Stomach (tissue), 9 donors: Measurements from ENCODE around the gene AQP12B. TPM values are rescaled to one million over a fixed set of nuclear protein-coding genes. Genes with fewer than 3 reads are reported as not detected.
"Not testable (repeated sequence)": the region's sequence is repeated elsewhere in the genome, so short reads cannot be mapped to it uniquely, and the experiment has no call there.

Source experiments
- DNase-seq, 2 donors: peaks; one replicate each; pipeline versions ENCODE4 v3.0.0 to v3.0.0-alpha.2; 2013 to 2019
- H3K27ac ChIP-seq, 5 donors: fragments of 200-600 bp in 4 of 5; sonication (generic) in 4 of 5; one replicate each; pipeline ENCODE4 v1.5.1; 2013 to 2019; ENCODE audit warnings: mild to moderate bottlenecking in 1 of 5, moderate library complexity in 1 of 5
- H3K27me3 ChIP-seq, 3 donors: fragments of 200-600 bp; sonication (generic); one replicate each; pipeline ENCODE4 v1.5.1; 2017 to 2019; ENCODE audit warnings: mixed run types in 1 of 3
- H3K36me3 ChIP-seq, 4 donors: fragments of 200-600 bp; sonication (generic); 1 replicate in 3 of 4; 2 replicates in 1 of 4; pipeline ENCODE4 v1.5.1; 2016 to 2019
- H3K4me1 ChIP-seq, 4 donors: fragments of 200-600 bp; sonication (generic); one replicate each; pipeline ENCODE4 v1.5.1; 2016 to 2019
- H3K4me3 ChIP-seq, 4 donors: fragments of 200-600 bp; sonication (generic) in 3 of 4; one replicate each; pipeline ENCODE4 v1.5.1; 2016 to 2019; ENCODE audit warnings: mild to moderate bottlenecking in 1 of 4
- H3K9me3 ChIP-seq, 4 donors: fragments of 200-600 bp; sonication (generic); one replicate each; pipeline ENCODE4 v1.5.1; 2016 to 2019
- EP300 ChIP-seq: sonication (generic); formaldehyde crosslinking; IDR thresholded peaks from one replicate; pipeline ENCODE4 v1.6.1; 2017; ENCODE audit warnings: antibody characterized with exemption
- POLR2A ChIP-seq, 4 donors: fragments of 450-650 bp; IDR thresholded peaks; one replicate each; pipeline ENCODE4 v1.6.1; 2016; ENCODE audit warnings: antibody characterized with exemption in 4 of 4, control low read depth in 2 of 4, mild to moderate bottlenecking in 1 of 4, moderate library complexity in 1 of 4
- POLR2AphosphoS5 ChIP-seq, 3 donors: sonication (generic); formaldehyde crosslinking; IDR thresholded peaks; one replicate each; pipeline ENCODE4 v1.6.1; 2016; ENCODE audit warnings: antibody characterized with exemption in 3 of 3
- WGBS, 5 donors: extraction: QIAGEN DNeasy Blood & Tissue Kit in 3 of 5; methylation state at CpG; one replicate each; pipeline versions ENCODE4 v1.1.5 to v1.1.7; 2013 to 2018; 5-methylcytosine and 5-hydroxymethylcytosine counted together
- intact Hi-C: fragments of 100-400 bp; cut with DNase I; formaldehyde crosslinking; loops from one replicate; pipeline ENCODE4 v1.15.1; 2023; ENCODE audit warnings: low total_unique reads
- polyA plus RNA-seq, 3 donors: library from polyadenylated mRNA; stranded (reverse); fragments of 200-250 nt; gene quantifications; one replicate each; pipeline ENCODE4 v1.2.3, GENCODE V29; 2013
- total RNA-seq, 5 donors: library from RNA; depleted of rRNA; stranded (reverse); fragments of >200 nt; gene quantifications; one replicate each; pipeline versions ENCODE4 v1.1.0 to v1.2.3, GENCODE V29; 2014 to 2016
- TF ChIP-seq, protein P1 (sequence below), 7 experiments: fragments of 450-650 bp in 4 of 7; fragments of 200-600 bp in 3 of 7; sonication (generic) in 3 of 7; IDR thresholded peaks; one replicate each; pipeline ENCODE4 v1.5.1; 2016 to 2019; ENCODE audit warnings: antibody characterized with exemption in 7 of 7, control low read depth in 2 of 7, mild to moderate bottlenecking in 1 of 7
- donor health status: healthy with polysubstance abuse.
- donor health status: Bipolar disorder and iron deficiency.
- donor health status: healthy.

AQP12B gene
- total and polyA plus RNA-seq, 8 donors, result 0.46 to 0.89 TPM; not detected in 6

DNA sequence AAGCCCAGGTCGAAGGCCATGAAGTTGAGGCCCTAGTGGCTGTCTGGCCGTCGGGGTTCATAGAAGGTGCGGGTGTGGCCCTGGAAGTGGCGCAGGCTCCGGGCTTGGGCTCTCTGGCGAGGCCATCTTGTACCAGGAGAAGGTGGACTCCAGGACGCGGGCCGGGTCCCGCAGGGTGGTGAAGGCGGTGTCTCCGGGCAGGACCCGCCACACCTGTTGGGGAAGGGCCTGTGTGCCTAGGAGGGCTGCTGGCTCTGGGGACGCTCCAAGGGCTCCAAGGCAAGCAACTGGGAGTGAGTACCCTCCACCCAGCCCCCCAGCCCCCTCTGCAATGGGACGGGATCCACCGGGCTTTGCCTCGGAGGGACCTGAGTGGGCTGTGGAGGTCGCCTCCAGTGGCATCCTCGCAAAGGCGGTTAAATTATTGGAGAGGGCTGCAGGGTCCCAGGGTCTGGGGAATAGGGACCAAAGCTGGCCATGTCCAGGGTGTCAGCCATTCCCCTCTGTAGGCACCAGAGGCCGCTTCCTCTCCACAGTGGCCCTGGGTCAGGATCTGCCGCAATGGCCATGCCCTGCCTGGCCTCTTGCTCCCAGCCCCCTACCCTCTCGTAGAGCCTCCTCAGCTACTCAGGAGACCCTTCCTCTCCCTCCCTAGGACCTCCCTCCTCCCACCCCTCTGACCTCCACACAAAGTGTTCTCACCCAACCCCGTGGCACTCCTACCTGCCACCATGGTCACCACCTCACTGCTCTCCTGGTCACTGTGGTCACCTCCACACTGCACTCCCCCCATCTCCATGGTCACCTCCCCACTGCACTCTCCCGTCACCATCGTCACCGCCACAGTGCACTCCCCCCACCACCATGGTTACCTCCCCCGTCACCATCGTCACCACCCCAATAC lies 19.3 kb upstream of the AQP12B start:
- no peaks in the 10 kb centered on the region for H3K4me1 ChIP-seq
- peaks cover 0 to 57% (median 0%) of the 10 kb centered on the region in 3 donors for H3K27me3 ChIP-seq
- 81 to 91% (median 87%) methylated on average over 17 to 30 of the region's 30 CpGs for WGBS, 5 donors
- DNase-seq, result no peak
- H3K27ac ChIP-seq, result no peak overlapping the region
- H3K4me3 ChIP-seq, result no peak overlapping the region
- TF ChIP-seq, protein P1, sequence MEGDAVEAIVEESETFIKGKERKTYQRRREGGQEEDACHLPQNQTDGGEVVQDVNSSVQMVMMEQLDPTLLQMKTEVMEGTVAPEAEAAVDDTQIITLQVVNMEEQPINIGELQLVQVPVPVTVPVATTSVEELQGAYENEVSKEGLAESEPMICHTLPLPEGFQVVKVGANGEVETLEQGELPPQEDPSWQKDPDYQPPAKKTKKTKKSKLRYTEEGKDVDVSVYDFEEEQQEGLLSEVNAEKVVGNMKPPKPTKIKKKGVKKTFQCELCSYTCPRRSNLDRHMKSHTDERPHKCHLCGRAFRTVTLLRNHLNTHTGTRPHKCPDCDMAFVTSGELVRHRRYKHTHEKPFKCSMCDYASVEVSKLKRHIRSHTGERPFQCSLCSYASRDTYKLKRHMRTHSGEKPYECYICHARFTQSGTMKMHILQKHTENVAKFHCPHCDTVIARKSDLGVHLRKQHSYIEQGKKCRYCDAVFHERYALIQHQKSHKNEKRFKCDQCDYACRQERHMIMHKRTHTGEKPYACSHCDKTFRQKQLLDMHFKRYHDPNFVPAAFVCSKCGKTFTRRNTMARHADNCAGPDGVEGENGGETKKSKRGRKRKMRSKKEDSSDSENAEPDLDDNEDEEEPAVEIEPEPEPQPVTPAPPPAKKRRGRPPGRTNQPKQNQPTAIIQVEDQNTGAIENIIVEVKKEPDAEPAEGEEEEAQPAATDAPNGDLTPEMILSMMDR (IDR thresholded peaks at IDR 0.05), result no peak
- TF ChIP-seq POLR2AphosphoS5 (IDR thresholded peaks at IDR 0.05), result no peak
- no peak for TF ChIP-seq EP300
- TF ChIP-seq POLR2A (IDR thresholded peaks at IDR 0.05), result no peak
- no peaks in the 10 kb centered on the region for H3K9me3 ChIP-seq
- H3K36me3 ChIP-seq, result no peaks in the 10 kb centered on the region
- intact Hi-C loops, result loop anchor here (10.0 kb wide), 1 partner anchor 197 kb away; no protein-coding TSS in a partner anchor

- Histone ChIP-seq H3K4me3 (no peak overlapping the region), H3K36me3 (no peaks in the 10 kb centered on the region), H3K4me1 (no peaks in the 10 kb centered on the region), H3K27ac (no peak overlapping the region), H3K9me3 (no peaks in the 10 kb centered on the region), H3K27me3 (peaks cover 0 to 57% (median 0%) of the 10 kb centered on the region in 3 donors)
- 78 to 89% (median 84%) methylated on average over 5 to 67 of the region's 67 CpGs for WGBS, 5 donors
- intact Hi-C loops, result loop anchor here (10.0 kb wide), 1 partner anchor 196 kb away; no protein-coding TSS in a partner anchor
- TF ChIP-seq POLR2A (IDR thresholded peaks at IDR 0.05) (no peak), POLR2AphosphoS5 (IDR thresholded peaks at IDR 0.05) (no peak), EP300 (no peak)
- TF ChIP-seq, protein P1 (IDR thresholded peaks at IDR 0.05), result no peak
- no peak for DNase-seq
Measured at GRCh38 chr2:240701091-240701735, 18.5 kb upstream of the AQP12B start.

DNA sequence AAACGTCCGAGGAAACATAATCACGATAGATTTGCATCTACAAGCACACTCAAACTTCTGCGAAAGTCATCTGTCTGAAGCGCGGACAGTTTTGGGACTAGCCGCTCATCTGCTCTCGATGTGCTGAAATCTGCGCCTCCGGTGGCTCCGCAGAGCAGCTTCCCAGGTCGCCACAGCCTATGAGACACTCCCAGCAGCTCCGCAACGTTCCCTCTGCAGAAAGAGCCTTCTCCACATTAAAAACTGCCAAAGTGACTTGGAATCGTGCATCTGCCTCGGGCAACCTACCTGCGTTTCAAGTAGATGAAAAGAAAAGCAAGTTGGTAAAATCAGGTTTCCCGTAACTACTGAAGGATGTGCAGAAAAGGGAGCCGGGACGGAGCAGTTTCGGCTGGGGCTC lies 17.9 kb upstream of the AQP12B start:
- intact Hi-C loops, result loop anchor here (10.0 kb wide), 1 partner anchor 196 kb away; no protein-coding TSS in a partner anchor
- peaks cover 0 to 56% (median 0%) of the 10 kb centered on the region in 3 donors for H3K27me3 ChIP-seq
- not testable (repeated sequence) for H3K9me3 ChIP-seq

GRCh38 chr2:240699835-240700234 lies 17.1 kb upstream of the AQP12B start:
- not testable (repeated sequence) for DNase-seq, H3K4me1 ChIP-seq, H3K4me3 ChIP-seq, H3K9me3 ChIP-seq, H3K36me3 ChIP-seq, H3K27ac ChIP-seq
- intact Hi-C loops, result loop anchor here (10.0 kb wide), 1 partner anchor 195 kb away; no protein-coding TSS in a partner anchor
- peaks cover 0 to 51% (median 0%) of the 10 kb centered on the region in 3 donors for H3K27me3 ChIP-seq
- WGBS, 5 donors, result 40 to 53% (median 46%) methylated on average over 6 to 8 of the region's 8 CpGs; no CpG with 5 or more reads in 1 of the 5 donors

More for the DNA sequence above, 17.9 kb upstream of the AQP12B start:
- WGBS, 5 donors, result 74 to 82% (median 79%) methylated on average over 13 to 20 of the region's 21 CpGs
- H3K4me3 ChIP-seq, H3K4me1 ChIP-seq, H3K36me3 ChIP-seq, H3K27ac ChIP-seq, DNase-seq: not testable (repeated sequence)

DNA sequence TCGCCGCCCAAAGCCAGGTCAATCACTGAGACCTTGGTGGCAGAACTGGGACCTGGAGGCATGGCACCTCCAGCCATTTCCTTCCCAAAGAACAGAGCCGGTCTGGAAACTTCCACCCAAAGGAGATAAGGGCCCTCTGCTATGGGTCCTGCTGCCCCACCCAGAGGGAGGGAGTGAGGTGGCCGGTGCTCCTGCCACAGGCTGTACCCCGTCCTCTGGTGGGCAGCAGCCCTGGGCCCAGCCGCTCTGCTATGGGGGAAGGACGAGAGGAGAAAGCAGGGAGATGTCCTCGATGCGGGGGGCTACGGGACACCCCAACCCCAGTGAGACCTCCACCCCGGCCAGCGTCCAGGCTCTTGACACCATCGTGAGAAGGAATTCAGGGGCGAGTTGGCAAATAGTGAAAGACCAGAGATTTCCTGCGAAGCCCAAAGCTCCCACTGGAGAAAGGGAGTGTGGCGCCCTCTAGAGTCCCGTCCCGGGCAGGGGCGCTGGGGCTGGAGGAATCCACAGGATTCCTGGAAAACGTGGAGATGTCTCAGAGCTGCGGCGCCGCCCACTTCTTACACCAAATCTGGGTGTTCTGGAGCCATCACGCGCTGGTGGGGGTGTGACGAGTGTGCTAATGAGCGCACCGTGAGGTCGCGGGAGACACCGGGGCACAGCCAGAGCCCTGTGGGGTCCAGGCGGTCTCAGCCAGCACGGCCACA lies 16.3 kb upstream of the AQP12B start:
- intact Hi-C loops, H3K9me3 ChIP-seq, DNase-seq, H3K27ac ChIP-seq, H3K4me3 ChIP-seq, H3K36me3 ChIP-seq, H3K4me1 ChIP-seq: not testable (repeated sequence)
- WGBS, 5 donors, result 20 to 66% (median 54%) methylated on average over 1 to 6 of the region's 33 CpGs
- H3K27me3 ChIP-seq, result peaks cover 0 to 43% (median 0%) of the 10 kb centered on the region in 3 donors

DNA sequence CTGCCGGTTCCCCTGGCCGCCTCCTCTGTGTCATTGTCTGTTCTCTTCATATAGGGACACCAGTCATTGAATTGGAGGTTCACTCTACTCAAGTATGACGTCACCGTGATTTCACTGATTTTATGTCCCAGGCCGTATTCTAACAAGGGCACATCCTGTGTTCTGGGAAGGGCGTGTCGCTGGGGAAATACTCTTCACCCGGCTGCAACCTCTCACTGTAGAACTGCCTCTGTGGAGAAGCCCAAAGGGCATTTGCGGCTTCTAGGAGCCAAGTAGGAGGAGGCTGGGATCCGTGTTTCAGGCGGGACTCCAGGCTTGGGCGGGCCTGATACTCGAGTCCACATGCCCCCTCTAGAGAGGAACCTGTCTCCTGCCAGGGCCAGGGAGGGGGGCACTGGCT lies 13.8 kb upstream of the AQP12B start:
- 69 to 93% (median 87%) methylated on average over 2 to 4 of the region's 13 CpGs for WGBS, 5 donors
- intact Hi-C loops, H3K4me3 ChIP-seq, H3K9me3 ChIP-seq, H3K27ac ChIP-seq, H3K36me3 ChIP-seq, H3K4me1 ChIP-seq, DNase-seq: not testable (repeated sequence)
- peaks cover 0 to 17% (median 0%) of the 10 kb centered on the region in 3 donors for H3K27me3 ChIP-seq

DNA sequence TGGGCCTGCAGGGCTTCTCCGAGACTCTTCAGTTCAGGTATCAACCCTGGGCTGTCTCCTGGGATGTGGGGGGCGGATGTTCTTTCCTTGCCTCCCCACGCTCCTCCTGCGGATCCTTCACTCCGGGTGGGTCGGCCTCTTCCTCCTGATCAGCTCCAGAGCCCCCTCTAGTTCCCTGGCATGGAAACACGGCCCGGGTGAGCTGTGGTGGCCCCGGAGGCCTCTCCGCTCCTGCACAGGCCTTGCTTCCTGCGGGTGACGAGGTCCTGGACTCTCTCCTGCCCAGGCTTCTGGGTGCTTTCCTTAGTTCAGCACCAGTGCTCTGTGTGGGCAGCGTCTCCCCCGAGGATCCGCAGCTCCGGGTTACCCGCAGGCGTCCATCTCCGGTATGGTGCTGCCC lies 12.9 kb upstream of the AQP12B start:
- WGBS, 5 donors, result no CpG with 5 or more reads among the region's 19 CpGs

DNA sequence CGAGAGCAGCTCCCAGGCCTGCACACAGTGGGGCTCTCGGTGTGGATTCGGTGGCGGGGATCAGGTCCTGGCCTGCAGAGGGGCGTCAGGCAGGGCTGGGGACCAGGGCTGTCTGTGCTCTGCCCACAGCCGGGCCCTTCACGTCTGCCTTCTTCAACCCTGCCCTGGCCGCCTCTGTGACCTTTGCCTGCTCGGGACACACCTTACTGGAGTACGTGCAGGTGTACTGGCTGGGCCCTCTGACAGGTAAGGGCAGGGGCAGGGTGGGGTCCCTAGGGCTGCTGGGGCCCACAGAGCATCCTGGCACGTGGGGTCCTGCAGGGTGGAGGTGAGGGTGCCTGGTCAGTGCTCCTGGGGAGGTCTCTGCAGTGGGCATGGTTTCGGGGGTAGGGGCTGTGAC lies 11.6 kb upstream of the AQP12B start:
- DNase-seq, H3K27me3 ChIP-seq, H3K27ac ChIP-seq, H3K9me3 ChIP-seq, H3K36me3 ChIP-seq, H3K4me3 ChIP-seq, intact Hi-C loops, H3K4me1 ChIP-seq: not testable (repeated sequence)
- 70% methylated on average over 2 of the region's 12 CpGs; no CpG with 5 or more reads in 4 of the 5 donors for WGBS, 5 donors

More for the DNA sequence above, 12.9 kb upstream of the AQP12B start:
- H3K4me1 ChIP-seq, H3K9me3 ChIP-seq, H3K36me3 ChIP-seq, H3K27ac ChIP-seq, DNase-seq, intact Hi-C loops, H3K4me3 ChIP-seq: not testable (repeated sequence)
- H3K27me3 ChIP-seq, result peaks cover 0 to 11% (median 0%) of the 10 kb centered on the region in 3 donors
